OCI-LY7 (cell line): ENCODE results near the gene EMCN.

Experiments
- CTCF ChIP-seq: fragments of 200-600 bp; sonication (generic); conservative IDR thresholded peaks from 2 replicates; pipeline ENCODE4 v1.5.1; 2014; ENCODE audit warnings: mild to moderate bottlenecking, antibody characterized with exemption, low read length, moderate library complexity, mixed read lengths
- EZH2phosphoT487 ChIP-seq: fragments of 200-600 bp; sonication (generic); IDR thresholded peaks from 2 replicates; pipeline ENCODE4 v1.6.1; 2018; ENCODE audit warnings: low read depth, borderline replicate concordance, mild to moderate bottlenecking, mixed run types, antibody characterized with exemption, low read length, moderate library complexity, mixed read lengths

DNA sequence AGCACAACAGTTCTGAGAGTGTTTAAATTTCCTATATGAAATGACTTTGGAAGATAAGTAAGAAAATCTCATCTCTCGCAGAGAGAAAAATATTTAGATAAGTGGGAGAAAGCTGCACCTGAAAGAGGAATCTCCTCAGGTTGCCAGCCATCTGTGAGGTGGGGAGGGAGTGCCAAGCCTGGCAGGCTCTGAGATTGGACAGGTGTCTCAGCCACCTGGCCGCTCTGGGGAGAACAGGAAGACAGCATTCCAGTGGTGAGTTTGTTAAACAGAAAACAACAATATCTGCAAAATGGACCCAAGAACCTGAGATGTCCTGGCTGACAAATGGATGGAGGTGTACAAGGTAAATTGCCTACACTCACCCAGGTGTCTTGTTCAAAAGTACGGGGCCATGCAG is 31.3 kb downstream of the EMCN start:
- no peak for TF ChIP-seq CTCF
- TF ChIP-seq EZH2phosphoT487: no peak
